Chondrocyte (in vitro differentiated cells): Measurements from ENCODE around the gene HSD11B2. TPM values are rescaled to one million over a fixed set of nuclear protein-coding genes. Genes with fewer than 3 reads are reported as not detected.

Source experiments
- DNase-seq: peaks from one replicate; pipeline ENCODE4 v3.0.0; 2021; ENCODE audit warnings: mixed read lengths, low spot score
- H3K27ac Mint-ChIP-seq: one replicate; pipeline ENCODE4 v1.8.0; 2021; ENCODE audit warnings: mild to moderate bottlenecking, moderate library complexity, mixed read lengths; ENCODE audit not compliant: unreplicated experiment
- H3K27me3 Mint-ChIP-seq: 2 replicates; pipeline ENCODE4 v1.8.0; 2021; ENCODE audit warnings: low read depth, mixed read lengths
- H3K36me3 Mint-ChIP-seq: 2 replicates; pipeline ENCODE4 v1.8.0; 2021; ENCODE audit warnings: low read depth, mixed read lengths
- H3K4me1 Mint-ChIP-seq: 2 replicates; pipeline ENCODE4 v1.8.0; 2021; ENCODE audit warnings: low read depth, mild to moderate bottlenecking, mixed read lengths
- H3K4me3 Mint-ChIP-seq: one replicate; pipeline ENCODE4 v1.8.0; 2021; ENCODE audit warnings: mild to moderate bottlenecking, moderate library complexity, mixed read lengths; ENCODE audit not compliant: unreplicated experiment
- H3K9me3 Mint-ChIP-seq: 2 replicates; pipeline ENCODE4 v1.8.0; 2021; ENCODE audit warnings: low read depth, mixed read lengths
- CTCF ChIP-seq: fragments of 200-600 bp; sonication (generic); IDR thresholded peaks from 2 replicates; pipeline ENCODE4 v1.5.0; 2021; ENCODE audit warnings: antibody characterized with exemption, mild to moderate bottlenecking, moderate library complexity
- total RNA-seq: library from RNA; stranded (reverse); gene quantifications from 3 replicates; pipeline ENCODE4 v1.2.1, GENCODE V29; 2021

Gene HSD11B2
- total RNA-seq, 1 donor from 2014 or later = 0.20 TPM

DNA sequence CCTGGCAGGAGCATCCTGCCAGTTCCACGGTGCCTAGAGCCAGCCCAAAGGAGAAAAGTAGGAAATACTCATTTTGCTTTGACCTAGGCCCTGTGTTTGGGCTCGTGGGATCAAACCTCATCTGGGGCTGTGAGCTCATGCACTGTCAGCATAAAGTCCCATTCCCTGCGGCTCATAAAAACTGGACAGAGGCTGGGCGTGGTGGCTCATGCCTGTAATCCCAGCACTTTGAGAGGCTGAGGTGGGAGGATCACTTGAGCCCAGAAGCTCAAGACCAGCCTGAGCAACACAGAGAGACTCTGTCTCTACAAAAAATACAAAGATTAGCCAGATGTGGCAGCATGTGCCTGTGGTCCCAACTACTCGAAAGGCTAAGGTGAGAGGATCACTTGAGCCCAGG, 32.1 kb downstream of the HSD11B2 start:
- no peak for DNase-seq
- Mint-ChIP-seq H3K4me1 (peaks cover 55% of the 10 kb centered on the region), H3K9me3 (no peaks in the 10 kb centered on the region), H3K27me3 (no peaks in the 10 kb centered on the region), H3K4me3 (no peak overlapping the region), H3K36me3 (no peaks in the 10 kb centered on the region), H3K27ac (no peak overlapping the region)
- TF ChIP-seq CTCF = no peak

DNA sequence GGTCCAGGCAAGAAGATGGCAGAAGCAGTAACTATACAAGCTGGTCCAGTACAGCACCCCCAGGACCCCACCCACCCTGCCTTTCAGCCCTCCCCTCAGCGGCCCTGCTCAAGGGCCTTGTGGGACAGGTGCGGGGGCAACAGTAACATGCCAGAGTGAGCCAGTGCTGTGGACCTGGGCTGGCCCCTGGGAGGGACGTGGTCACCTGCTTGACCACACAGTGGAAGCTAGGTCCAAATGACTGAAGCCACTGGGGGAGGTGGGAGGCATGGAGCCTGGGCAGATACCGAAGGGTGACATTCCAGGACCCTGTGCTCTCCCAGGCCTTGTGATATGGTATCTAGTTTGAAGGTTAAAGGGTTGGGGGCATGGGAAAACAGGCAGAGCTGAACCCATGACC, 32.8 kb downstream of the HSD11B2 start:
- no peaks in the 10 kb centered on the region for H3K9me3 Mint-ChIP-seq
- no peak for DNase-seq
- TF ChIP-seq CTCF = no peak
- H3K4me1 Mint-ChIP-seq = peaks cover 49% of the 10 kb centered on the region
- no peaks in the 10 kb centered on the region for H3K36me3 Mint-ChIP-seq
- no peak overlapping the region for H3K4me3 Mint-ChIP-seq
- H3K27me3 Mint-ChIP-seq = no peaks in the 10 kb centered on the region
- H3K27ac Mint-ChIP-seq = no peak overlapping the region

- no peak for TF ChIP-seq CTCF
- no peaks in the 10 kb centered on the region for H3K27me3 Mint-ChIP-seq
- peaks cover 40% of the 10 kb centered on the region for H3K4me1 Mint-ChIP-seq
- no peaks in the 10 kb centered on the region for H3K9me3 Mint-ChIP-seq
- no peaks in the 10 kb centered on the region for H3K36me3 Mint-ChIP-seq
- DNase-seq = no peak
- no peak overlapping the region for H3K27ac Mint-ChIP-seq
- no peak overlapping the region for H3K4me3 Mint-ChIP-seq
These were observed 33.6 kb downstream of the HSD11B2 start for GRCh38 chr16:67464565-67464964.

GRCh38 chr16:67466581-67466980, 35.7 kb downstream of the HSD11B2 start:
- peaks cover 30% of the 10 kb centered on the region for H3K4me1 Mint-ChIP-seq
- no peaks in the 10 kb centered on the region for H3K9me3 Mint-ChIP-seq
- H3K27me3 Mint-ChIP-seq = no peaks in the 10 kb centered on the region
- H3K27ac Mint-ChIP-seq = no peak overlapping the region
- H3K36me3 Mint-ChIP-seq = no peaks in the 10 kb centered on the region
- TF ChIP-seq CTCF = no peak
- no peak overlapping the region for H3K4me3 Mint-ChIP-seq
- DNase-seq = no peak

GRCh38 chr16:67468731-67469130, 37.8 kb downstream of the HSD11B2 start:
- H3K27me3 Mint-ChIP-seq = no peaks in the 10 kb centered on the region
- H3K4me1 Mint-ChIP-seq = peaks cover 28% of the 10 kb centered on the region
- no peak for TF ChIP-seq CTCF
- H3K36me3 Mint-ChIP-seq = peaks cover 3% of the 10 kb centered on the region
- no peaks in the 10 kb centered on the region for H3K9me3 Mint-ChIP-seq
- no peak overlapping the region for H3K27ac Mint-ChIP-seq
- DNase-seq = no peak
- H3K4me3 Mint-ChIP-seq = no peak overlapping the region
